ENCODE measurements around the gene GABRR2. TPM values are rescaled to one million over a fixed set of nuclear protein-coding genes. Genes with fewer than 3 reads are reported as not detected.

GABRR2 gene
- total RNA-seq, 6 donors from 2014 or later: 0.30 to 3.1 (median 1.6) TPM

- TF ChIP-seq POLR2A (IDR thresholded peaks at IDR 0.05) (no peak), POLR2AphosphoS5 (IDR thresholded peaks at IDR 0.05) (no peak), CTCF (IDR thresholded peaks at IDR 0.05) (no peak), EP300 (IDR thresholded peaks at IDR 0.05) (no peak)
- H3K27ac ChIP-seq: no peak overlapping the region
- H3K36me3 ChIP-seq: no peaks in the 10 kb centered on the region
- no peak overlapping the region for H3K4me3 ChIP-seq
- DNase-seq (no peak), ATAC-seq (ENCODE audit: low FRiP score in 2 of 2) (no peak)
- WGBS, 2 donors: 84 to 85% methylated on average over 3 of the region's 3 CpGs
- no peaks in the 10 kb centered on the region for H3K27me3 ChIP-seq
- H3K4me1 ChIP-seq: no peaks in the 10 kb centered on the region
- H3K9me3 ChIP-seq: no peaks in the 10 kb centered on the region
Measured at GRCh38 chr6:89289710-89290109, 25.4 kb downstream of the GABRR2 start.

DNA sequence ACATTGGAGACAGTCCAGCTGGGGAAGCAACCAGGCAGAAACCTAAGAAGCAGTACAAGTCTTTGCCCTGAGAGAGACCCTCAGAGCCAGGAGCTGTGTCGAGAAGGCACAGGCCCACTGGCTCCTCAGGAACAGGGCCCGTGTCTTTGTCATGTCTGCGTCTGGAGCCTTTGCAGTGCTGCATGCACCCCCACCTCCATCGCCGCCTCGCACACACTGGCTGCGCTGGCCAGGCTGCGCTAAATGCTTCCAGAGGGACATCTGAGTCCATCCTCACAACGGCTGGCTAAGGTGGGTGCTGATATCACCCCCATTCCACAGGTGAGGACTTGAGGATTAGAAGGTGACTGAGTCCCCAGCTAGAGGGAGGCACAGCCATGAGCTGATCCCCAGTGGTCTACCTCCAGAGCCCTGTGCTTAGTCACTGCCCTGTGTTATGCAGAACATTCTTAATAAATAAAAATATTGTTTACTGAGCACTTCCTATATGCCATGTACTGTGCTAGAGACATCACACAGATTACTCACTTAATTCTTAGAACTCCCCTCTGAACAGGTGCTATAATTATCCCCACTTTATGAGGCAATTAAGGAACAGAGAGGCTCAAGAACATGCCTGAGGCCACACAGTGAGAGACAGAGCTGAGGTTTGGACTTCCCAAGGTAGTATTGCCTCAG is 27.6 kb downstream of the GABRR2 start:
- DNase-seq (peak in 1 of 2 donors; percentile 57), ATAC-seq (ENCODE audit: low FRiP score in 2 of 2) (no peak)
- TF ChIP-seq CTCF (IDR thresholded peaks at IDR 0.05): no peak
- no peak for TF ChIP-seq EP300 (IDR thresholded peaks at IDR 0.05)
- TF ChIP-seq POLR2AphosphoS5 (IDR thresholded peaks at IDR 0.05): no peak
- no peak for TF ChIP-seq POLR2A (IDR thresholded peaks at IDR 0.05)
- Histone ChIP-seq H3K27ac (no peak overlapping the region), H3K36me3 (no peaks in the 10 kb centered on the region), H3K4me3 (no peak overlapping the region), H3K4me1 (no peaks in the 10 kb centered on the region), H3K27me3 (no peaks in the 10 kb centered on the region), H3K9me3 (no peaks in the 10 kb centered on the region)
- 93 to 100% methylated on average over 4 to 9 of the region's 9 CpGs for WGBS, 2 donors

GRCh38 chr6:89286516-89286915 is 28.6 kb downstream of the GABRR2 start:
- Histone ChIP-seq H3K36me3 (no peaks in the 10 kb centered on the region), H3K4me3 (no peak overlapping the region), H3K9me3 (no peaks in the 10 kb centered on the region), H3K27ac (no peak overlapping the region), H3K4me1 (no peaks in the 10 kb centered on the region), H3K27me3 (no peaks in the 10 kb centered on the region)
- ATAC-seq (ENCODE audit: low FRiP score in 2 of 2) (no peak), DNase-seq (no peak)
- 73 to 74% methylated on average over 6 of the region's 6 CpGs for WGBS, 2 donors
- no peak for TF ChIP-seq CTCF (IDR thresholded peaks at IDR 0.05)
- TF ChIP-seq POLR2AphosphoS5 (IDR thresholded peaks at IDR 0.05): no peak
- TF ChIP-seq POLR2A (IDR thresholded peaks at IDR 0.05): no peak
- TF ChIP-seq EP300 (IDR thresholded peaks at IDR 0.05): no peak

- Histone ChIP-seq H3K9me3 (no peaks in the 10 kb centered on the region), H3K27me3 (no peaks in the 10 kb centered on the region), H3K4me1 (no peaks in the 10 kb centered on the region), H3K4me3 (no peak overlapping the region), H3K36me3 (no peaks in the 10 kb centered on the region), H3K27ac (no peak overlapping the region)
- TF ChIP-seq POLR2A (IDR thresholded peaks at IDR 0.05): no peak
- no peak for TF ChIP-seq EP300 (IDR thresholded peaks at IDR 0.05)
- no peak for TF ChIP-seq POLR2AphosphoS5 (IDR thresholded peaks at IDR 0.05)
- no peak for TF ChIP-seq CTCF (IDR thresholded peaks at IDR 0.05)
- ATAC-seq (ENCODE audit: low FRiP score in 2 of 2) (no peak), DNase-seq (no peak)
- WGBS, 2 donors: 67 to 81% methylated on average over 7 to 15 of the region's 15 CpGs
Measured at GRCh38 chr6:89284963-89285735, 29.9 kb downstream of the GABRR2 start.
